Retinal pigment epithelial cell (primary cell): ENCODE data around the gene DLGAP4.

Experiments
- DNase-seq: peaks from one replicate; pipeline ENCODE4 v3.0.0-alpha.2; 2010; ENCODE audit warnings: low read depth
- H3K4me3 ChIP-seq: 2 replicates; pipeline ENCODE4 v1.5.1; 2011; ENCODE audit warnings: mild to moderate bottlenecking, low read length, control low read depth, moderate library complexity
- TF ChIP-seq, protein P1 (sequence below): conservative IDR thresholded peaks from 2 replicates; pipeline ENCODE4 v1.5.1; 2011; ENCODE audit warnings: low read depth, low read length, control low read depth, inconsistent platforms

The DLGAP4 gene

DNA sequence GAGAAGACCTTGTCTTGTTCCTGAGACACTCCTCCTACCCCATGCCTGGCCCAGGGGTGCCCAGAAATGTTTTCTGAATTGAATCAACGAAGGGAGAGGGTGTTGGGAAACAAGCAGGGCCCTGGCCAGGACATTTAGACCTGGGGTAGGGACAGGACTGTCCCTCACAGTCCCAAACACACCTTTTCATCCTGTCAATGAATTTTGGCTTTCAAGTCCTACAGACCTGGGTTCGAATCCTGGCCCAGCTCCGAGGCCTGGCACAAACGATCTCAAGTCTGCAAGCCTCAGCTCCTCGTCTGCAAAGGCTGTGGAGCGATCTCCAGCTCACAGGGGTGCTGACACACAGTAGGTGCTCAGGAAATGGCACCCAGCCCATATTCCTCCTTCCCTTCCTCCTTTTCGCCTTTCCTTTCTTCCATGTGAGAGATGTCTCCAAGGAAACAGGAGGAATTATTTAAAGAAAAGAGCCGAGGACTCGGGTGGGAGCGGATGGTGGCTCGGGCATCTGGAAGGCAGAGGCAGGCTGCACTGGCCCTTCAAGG lies 7.3 kb upstream of the DLGAP4 start:
- no peak for DNase-seq
- H3K4me3 ChIP-seq, result no peak overlapping the region
- TF ChIP-seq, protein P1, sequence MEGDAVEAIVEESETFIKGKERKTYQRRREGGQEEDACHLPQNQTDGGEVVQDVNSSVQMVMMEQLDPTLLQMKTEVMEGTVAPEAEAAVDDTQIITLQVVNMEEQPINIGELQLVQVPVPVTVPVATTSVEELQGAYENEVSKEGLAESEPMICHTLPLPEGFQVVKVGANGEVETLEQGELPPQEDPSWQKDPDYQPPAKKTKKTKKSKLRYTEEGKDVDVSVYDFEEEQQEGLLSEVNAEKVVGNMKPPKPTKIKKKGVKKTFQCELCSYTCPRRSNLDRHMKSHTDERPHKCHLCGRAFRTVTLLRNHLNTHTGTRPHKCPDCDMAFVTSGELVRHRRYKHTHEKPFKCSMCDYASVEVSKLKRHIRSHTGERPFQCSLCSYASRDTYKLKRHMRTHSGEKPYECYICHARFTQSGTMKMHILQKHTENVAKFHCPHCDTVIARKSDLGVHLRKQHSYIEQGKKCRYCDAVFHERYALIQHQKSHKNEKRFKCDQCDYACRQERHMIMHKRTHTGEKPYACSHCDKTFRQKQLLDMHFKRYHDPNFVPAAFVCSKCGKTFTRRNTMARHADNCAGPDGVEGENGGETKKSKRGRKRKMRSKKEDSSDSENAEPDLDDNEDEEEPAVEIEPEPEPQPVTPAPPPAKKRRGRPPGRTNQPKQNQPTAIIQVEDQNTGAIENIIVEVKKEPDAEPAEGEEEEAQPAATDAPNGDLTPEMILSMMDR, result no peak

- no peak overlapping the region for H3K4me3 ChIP-seq
- DNase-seq, result no peak
- TF ChIP-seq, protein P1, result no peak
Observed at GRCh38 chr20:36299459-36299858, 6.7 kb upstream of the DLGAP4 start.

GRCh38 chr20:36301359-36302119 lies 4.6 kb upstream of the DLGAP4 start:
- H3K4me3 ChIP-seq, result no peak overlapping the region
- TF ChIP-seq, protein P1, result no peak
- DNase-seq, result no peak

DNA sequence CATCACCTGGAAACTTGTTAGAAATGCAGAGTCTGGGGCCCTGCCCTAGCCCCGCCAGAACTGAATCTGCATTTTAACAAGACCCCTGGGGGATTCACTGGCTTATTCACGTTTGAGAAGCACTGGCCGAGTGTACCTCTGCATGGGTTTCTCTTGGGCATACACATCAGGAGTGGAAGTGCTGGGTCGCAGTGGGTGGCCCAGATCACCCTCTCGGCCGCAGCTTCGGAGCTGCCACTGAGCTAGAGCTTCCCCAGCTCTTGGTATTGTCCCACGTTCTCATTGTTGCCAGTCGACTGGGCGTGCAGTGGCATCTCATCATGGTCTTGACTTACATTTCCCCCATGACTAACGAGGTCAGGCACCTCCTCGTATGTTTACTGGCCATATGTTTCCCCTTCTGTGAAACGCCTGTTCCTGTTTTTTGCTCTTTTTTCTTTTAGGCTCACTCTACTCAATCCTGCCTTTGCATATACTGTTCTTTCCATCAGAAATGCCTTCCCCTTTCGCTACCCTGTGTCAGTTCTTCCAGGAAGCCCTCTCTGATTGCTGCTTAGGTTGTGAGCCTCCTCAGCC lies 3.0 kb upstream of the DLGAP4 start:
- DNase-seq, result no peak
- H3K4me3 ChIP-seq, result no peak overlapping the region
- TF ChIP-seq, protein P1, result no peak

DNA sequence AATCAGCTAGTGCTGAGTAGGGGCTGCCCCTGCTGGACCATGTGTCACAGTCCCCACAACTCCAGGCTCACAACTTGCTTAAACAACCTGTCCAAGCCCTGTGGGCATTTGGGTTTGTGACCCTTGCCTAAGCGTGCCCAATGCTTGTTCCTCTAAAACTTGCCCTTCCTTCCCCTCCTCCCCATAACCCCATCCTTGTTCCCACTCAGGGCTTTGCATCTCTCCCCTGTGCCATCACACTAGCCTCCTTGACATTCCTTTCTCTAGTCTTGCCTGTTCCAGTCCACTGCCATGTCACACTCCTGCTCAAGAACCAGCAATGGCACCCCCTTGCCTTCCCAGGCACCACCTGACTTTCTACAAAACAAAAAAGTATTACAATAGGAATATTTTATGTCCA lies 2.3 kb upstream of the DLGAP4 start:
- TF ChIP-seq, protein P1, result no peak
- DNase-seq, result no peak
- H3K4me3 ChIP-seq, result no peak overlapping the region

DNA sequence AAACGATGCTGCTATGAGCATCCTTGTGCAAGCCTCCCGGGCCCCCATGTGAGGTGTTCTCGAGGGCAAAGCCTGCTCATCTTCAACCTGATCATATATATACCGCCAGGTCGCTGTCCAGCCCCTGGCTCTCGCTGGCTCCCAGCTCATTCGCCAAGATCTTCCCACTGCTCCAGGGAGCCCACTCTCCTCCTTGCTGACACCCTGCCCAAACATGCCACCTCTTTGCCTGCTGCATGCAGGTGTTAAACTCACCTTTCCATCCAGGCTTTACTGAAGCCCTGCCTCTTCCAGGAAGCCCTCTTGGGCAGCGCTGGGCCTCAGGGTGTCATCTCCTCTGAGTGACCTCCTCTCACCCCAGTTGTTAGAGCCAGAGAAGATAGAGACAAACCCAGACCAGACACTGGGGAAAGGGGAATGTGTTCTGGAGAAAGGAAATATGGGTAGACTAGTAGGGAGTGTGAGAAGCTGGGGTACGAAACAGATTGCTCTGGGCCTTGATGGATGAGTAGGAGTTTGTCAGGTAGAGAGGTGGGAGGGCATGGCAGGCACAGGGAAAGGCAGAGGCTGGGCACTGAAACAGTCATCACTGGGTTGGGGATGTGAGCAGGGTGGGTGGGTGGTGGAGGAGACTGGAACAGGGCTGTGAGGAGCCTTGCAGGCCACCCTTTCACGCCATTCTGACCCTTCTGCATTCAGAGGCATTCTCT lies 1.2 kb upstream of the DLGAP4 start:
- TF ChIP-seq, protein P1, result no peak
- no peak for DNase-seq
- H3K4me3 ChIP-seq, result no peak overlapping the region
